PC-9 (cell line): ENCODE results near the gene MMD2. TPM values are rescaled to one million over a fixed set of nuclear protein-coding genes. Genes with fewer than 3 reads are reported as not detected.

Source experiments
- BruUV-seq: library from RNA; stranded (reverse); fragments of 400-500 nt; replicated peaks from 2 replicates; lab custom pipeline; 2021; lab: Mats Ljungman, UMichigan
- CTCF ChIA-PET: fragments of 300-600 bp; sonication (Branson Sonifier 250); formaldehyde crosslinking; loops from one replicate; lab custom pipeline; 2022; ENCODE audit warnings: antibody characterized with exemption; lab: Charles Lee
- POLR2A ChIA-PET: fragments of 300-600 bp; sonication (Branson Sonifier 250); formaldehyde crosslinking; loops from one replicate; lab custom pipeline; 2022; ENCODE audit warnings: antibody characterized with exemption; ENCODE audit not compliant: unreplicated experiment; lab: Charles Lee
- DNase-seq, 2 experiments: peaks; one replicate each; pipeline versions ENCODE4 v3.0.0 to v3.0.0-alpha.2; 2015 to 2022; ENCODE audit warnings: mixed read lengths in 1 of 2
- H2AFZ ChIP-seq: fragments of 200-600 bp; sonication (generic); 2 replicates; pipeline ENCODE4 v1.8.1; 2017; ENCODE audit warnings: antibody characterized with exemption
- H3F3A ChIP-seq: fragments of 200-600 bp; sonication (generic); 2 replicates; pipeline ENCODE4 v1.8.1; 2017; ENCODE audit warnings: antibody characterized with exemption, mild to moderate bottlenecking, low read depth; ENCODE audit not compliant: insufficient read depth
- H3K27ac ChIP-seq: fragments of 200-600 bp; sonication (generic); 2 replicates; pipeline ENCODE4 v1.6.1; 2016; ENCODE audit warnings: mixed run types
- H3K27me3 ChIP-seq: fragments of 200-600 bp; sonication (generic); 2 replicates; pipeline ENCODE4 v1.6.1; 2016; ENCODE audit warnings: low read depth, mixed run types; ENCODE audit not compliant: insufficient read depth
- H3K36me3 ChIP-seq: fragments of 200-600 bp; sonication (generic); 2 replicates; pipeline ENCODE4 v1.6.1; 2016; ENCODE audit warnings: low read depth, mixed run types
- H3K4me1 ChIP-seq: fragments of 200-600 bp; sonication (generic); replicated peaks from 2 replicates; pipeline ENCODE4 v1.6.1; 2016; ENCODE audit warnings: mixed run types; ENCODE audit not compliant: insufficient read depth
- H3K4me2 ChIP-seq: fragments of 200-600 bp; sonication (generic); 2 replicates; pipeline ENCODE4 v1.6.1; 2017; ENCODE audit warnings: mixed run types
- H3K4me3 ChIP-seq: fragments of 200-600 bp; sonication (generic); 2 replicates; pipeline ENCODE4 v1.6.1; 2016; ENCODE audit warnings: mixed run types
- H3K79me2 ChIP-seq: fragments of 200-600 bp; sonication (generic); 2 replicates; pipeline ENCODE4 v1.6.1; 2017; ENCODE audit warnings: low read depth, mixed run types
- H3K9me2 ChIP-seq: fragments of 200-600 bp; sonication (generic); 2 replicates; pipeline ENCODE4 v1.8.1; 2017; ENCODE audit warnings: mild to moderate bottlenecking; ENCODE audit not compliant: insufficient read depth
- H3K9me3 ChIP-seq: fragments of 200-600 bp; sonication (generic); 2 replicates; pipeline ENCODE4 v1.8.1; 2016; ENCODE audit warnings: low read depth; ENCODE audit not compliant: insufficient read depth
- H4K20me1 ChIP-seq: fragments of 200-600 bp; sonication (generic); 2 replicates; pipeline ENCODE4 v1.8.1; 2017; ENCODE audit not compliant: insufficient read depth
- CTCF ChIP-seq: fragments of 200-600 bp; sonication (generic); conservative IDR thresholded peaks from 2 replicates; pipeline ENCODE4 v1.6.1; 2017; ENCODE audit warnings: mixed run types, antibody characterized with exemption, mild to moderate bottlenecking, moderate library complexity
- EZH2 ChIP-seq: fragments of 200-600 bp; sonication (generic); IDR thresholded peaks from 2 replicates; pipeline ENCODE4 v1.8.0; 2017; ENCODE audit warnings: antibody characterized with exemption, low read depth
- intact Hi-C: fragments of 100-400 bp; cut with micrococcal nuclease; formaldehyde crosslinking; loops from one replicate; pipeline ENCODE4 v1.10.0; 2022; ENCODE audit not compliant: unreplicated experiment
- total RNA-seq: library from RNA; stranded (reverse); gene quantifications from 2 replicates; pipeline ENCODE4 v1.2.3, GENCODE V29; 2021

The MMD2 gene
- total RNA-seq, 1 experiment from 2014 or later = not detected

GRCh38 chr7:4939971-4940728 is 18.8 kb downstream of the MMD2 start:
- POLR2A ChIA-PET = no interaction called here
- no peaks in the 10 kb centered on the region for H3K79me2 ChIP-seq
- H3K27me3 ChIP-seq = peaks cover 67% of the 10 kb centered on the region
- CTCF ChIA-PET = no interaction called here
- BruUV-seq = no TSS peak
- TF ChIP-seq CTCF (no peak), EZH2 (no peak)
- H3F3A ChIP-seq = no peaks in the 10 kb centered on the region
- no peaks in the 10 kb centered on the region for H3K9me3 ChIP-seq
- H3K4me2 ChIP-seq = no peak overlapping the region
- no peaks in the 10 kb centered on the region for H3K4me1 ChIP-seq
- intact Hi-C loops = no loop called here
- no peak overlapping the region for H2AFZ ChIP-seq
- H3K27ac ChIP-seq = no peak overlapping the region
- H3K9me2 ChIP-seq = no peaks in the 10 kb centered on the region
- no peak overlapping the region for H3K4me3 ChIP-seq
- H3K36me3 ChIP-seq = no peaks in the 10 kb centered on the region
- no peak for DNase-seq
- no peaks in the 10 kb centered on the region for H4K20me1 ChIP-seq

GRCh38 chr7:4937411-4937810 is 21.6 kb downstream of the MMD2 start:
- no peaks in the 10 kb centered on the region for H3K9me2 ChIP-seq
- H3K4me3 ChIP-seq = no peak overlapping the region
- no peak overlapping the region for H3K4me2 ChIP-seq
- H4K20me1 ChIP-seq = no peaks in the 10 kb centered on the region
- H3K9me3 ChIP-seq = no peaks in the 10 kb centered on the region
- no peak for DNase-seq
- no peaks in the 10 kb centered on the region for H3K79me2 ChIP-seq
- peaks cover 62% of the 10 kb centered on the region for H3K27me3 ChIP-seq
- POLR2A ChIA-PET = interaction anchor here (0.7 kb wide), 1 partner anchor 388 kb away, joined by 4 read pairs; no protein-coding TSS in a partner anchor
- H3K4me1 ChIP-seq = no peaks in the 10 kb centered on the region
- CTCF ChIA-PET = no interaction called here
- intact Hi-C loops = no loop called here
- TF ChIP-seq EZH2 = no peak
- no peak for TF ChIP-seq CTCF
- no peak overlapping the region for H2AFZ ChIP-seq
- H3K27ac ChIP-seq = no peak overlapping the region
- BruUV-seq = no TSS peak
- H3K36me3 ChIP-seq = no peaks in the 10 kb centered on the region
- no peaks in the 10 kb centered on the region for H3F3A ChIP-seq

GRCh38 chr7:4934419-4935025 is 24.5 kb downstream of the MMD2 start:
- no peaks in the 10 kb centered on the region for H3K9me2 ChIP-seq
- TF ChIP-seq EZH2 (no peak), CTCF (no peak)
- POLR2A ChIA-PET = no interaction called here
- no peaks in the 10 kb centered on the region for H3K4me1 ChIP-seq
- no peak for DNase-seq
- H3K4me3 ChIP-seq = no peak overlapping the region
- H3F3A ChIP-seq = no peaks in the 10 kb centered on the region
- intact Hi-C loops = no loop called here
- no peak overlapping the region for H3K27ac ChIP-seq
- no peaks in the 10 kb centered on the region for H3K79me2 ChIP-seq
- CTCF ChIA-PET = interaction anchor here (0.6 kb wide), 1 partner anchor 661 kb away, joined by 10 read pairs; no protein-coding TSS in a partner anchor
- peaks cover 44% of the 10 kb centered on the region for H3K27me3 ChIP-seq
- H3K9me3 ChIP-seq = no peaks in the 10 kb centered on the region
- no TSS peak for BruUV-seq
- no peaks in the 10 kb centered on the region for H3K36me3 ChIP-seq
- H4K20me1 ChIP-seq = no peaks in the 10 kb centered on the region
- H3K4me2 ChIP-seq = no peak overlapping the region
- H2AFZ ChIP-seq = no peak overlapping the region
